GM21423 (cell line): ENCODE results near the gene PDAP1.
"Not testable (repeated sequence)": the region's sequence is repeated elsewhere in the genome, so short reads cannot be mapped to it uniquely, and the experiment has no call there.

Experiments
- ATAC-seq: cut with Tn5 transposase; IDR thresholded peaks from one replicate; pipeline ENCODE4 v1.9.1; 2021; ENCODE audit warnings: mild to moderate bottlenecking, moderate library complexity; ENCODE audit not compliant: unreplicated experiment

PDAP1 gene

DNA sequence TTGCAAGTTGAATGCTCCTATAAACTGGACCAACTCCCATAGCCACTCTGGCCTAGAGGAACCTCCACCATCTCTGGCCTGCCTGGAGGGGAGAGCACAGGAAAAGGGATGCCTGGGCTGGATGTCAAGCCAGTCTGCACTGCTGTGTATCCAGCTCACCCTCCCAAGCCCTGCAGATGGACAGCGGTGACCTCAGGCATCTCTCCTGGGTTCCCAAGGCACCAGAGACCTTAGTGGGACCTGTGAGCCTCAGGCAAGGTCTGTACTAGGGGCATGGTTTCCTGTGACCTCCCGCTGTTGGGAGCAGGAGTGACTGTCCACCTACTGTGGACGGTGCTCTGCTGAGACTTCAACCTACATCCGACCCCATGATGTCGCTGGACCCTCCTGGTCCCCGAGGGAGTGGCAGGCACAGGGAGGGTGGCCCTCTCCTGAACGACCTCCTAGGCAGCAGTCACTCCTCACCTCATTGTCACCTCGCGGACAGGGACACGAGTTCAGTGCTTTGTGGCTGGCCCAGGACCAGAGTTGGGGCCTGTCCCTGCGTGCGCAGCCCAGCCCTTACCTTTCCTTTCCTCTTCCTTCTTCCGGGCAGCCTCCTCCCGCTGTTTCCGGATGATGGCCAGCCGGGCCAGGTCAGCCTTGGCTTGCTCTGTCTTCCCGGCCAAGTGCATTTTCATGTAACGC lies 11.0 kb downstream of the PDAP1 start:
- no peak for ATAC-seq

DNA sequence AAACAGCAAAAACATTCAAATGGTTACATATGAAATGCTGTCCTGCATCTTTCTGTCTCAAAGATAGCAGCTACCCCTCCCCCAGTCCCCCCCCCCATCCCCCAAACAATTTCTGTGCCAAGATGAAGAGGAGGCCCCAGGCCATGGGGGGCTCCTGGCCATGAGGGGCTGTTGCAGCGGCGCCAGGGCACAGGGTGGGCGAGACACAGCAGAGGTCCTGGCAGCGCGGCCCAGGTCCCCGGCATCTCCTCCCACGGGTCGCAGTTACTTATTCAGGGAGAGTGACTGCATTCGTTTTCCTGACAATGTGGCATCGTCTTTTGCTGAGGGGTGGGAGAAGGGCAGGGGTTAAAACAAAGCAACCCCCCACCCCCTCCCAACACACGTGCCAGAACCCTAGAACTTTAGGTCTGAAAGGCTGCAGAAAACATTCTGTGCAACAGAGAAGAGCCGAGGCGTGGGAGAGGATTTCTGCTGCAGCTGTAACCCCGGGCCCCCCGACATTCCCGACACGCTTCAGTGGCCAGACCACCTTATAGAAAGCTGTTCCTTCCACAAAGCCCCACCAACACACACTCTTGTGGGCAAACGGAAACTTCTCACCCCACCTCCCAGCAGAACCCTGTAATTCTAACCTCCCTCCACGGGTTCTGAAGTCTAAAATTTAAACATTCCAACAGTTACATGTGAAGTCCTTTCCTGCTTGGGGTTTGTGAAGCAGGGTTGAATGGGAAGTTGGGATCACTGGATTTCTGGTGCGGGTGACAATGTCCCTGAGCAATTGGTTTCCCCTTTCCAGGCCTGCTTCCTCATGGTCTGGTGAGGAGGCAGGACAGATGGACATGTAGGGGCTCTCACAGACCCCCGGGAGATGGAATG lies 11.7 kb downstream of the PDAP1 start:
- no peak for ATAC-seq

DNA sequence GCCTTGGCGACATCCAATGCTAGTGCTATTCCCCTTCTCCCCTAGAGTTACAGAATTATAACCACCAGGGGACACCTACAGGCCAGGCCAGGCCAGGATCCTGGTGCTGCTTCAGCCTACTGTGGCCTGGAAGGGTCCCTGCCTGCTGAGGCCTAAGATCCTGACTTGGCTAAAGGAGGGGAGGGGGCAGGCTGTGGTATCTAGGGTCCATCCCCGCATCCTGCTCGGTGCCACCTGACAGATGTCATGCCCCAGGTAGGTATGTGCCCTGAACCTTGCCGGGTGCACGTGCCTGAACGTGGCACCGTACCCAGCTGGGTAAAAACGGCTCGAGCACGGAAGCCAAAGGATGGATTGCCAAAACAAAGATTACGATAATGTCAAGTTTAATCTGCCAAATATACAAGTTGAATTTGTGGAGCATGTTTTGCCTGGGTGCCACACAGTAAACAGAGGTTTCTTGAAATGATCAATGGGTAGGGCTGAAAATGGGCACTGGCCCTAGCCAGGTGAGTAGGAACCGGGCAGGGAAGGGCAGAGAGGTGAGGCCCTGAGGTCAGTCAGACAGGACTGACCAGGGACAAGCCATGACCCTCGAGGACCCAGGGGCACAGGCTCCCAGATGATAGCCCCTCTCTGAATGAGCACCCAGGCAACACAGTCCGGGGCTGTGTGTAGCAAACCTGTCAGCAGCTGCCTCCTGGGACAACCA lies 12.6 kb downstream of the PDAP1 start:
- ATAC-seq, result no peak

DNA sequence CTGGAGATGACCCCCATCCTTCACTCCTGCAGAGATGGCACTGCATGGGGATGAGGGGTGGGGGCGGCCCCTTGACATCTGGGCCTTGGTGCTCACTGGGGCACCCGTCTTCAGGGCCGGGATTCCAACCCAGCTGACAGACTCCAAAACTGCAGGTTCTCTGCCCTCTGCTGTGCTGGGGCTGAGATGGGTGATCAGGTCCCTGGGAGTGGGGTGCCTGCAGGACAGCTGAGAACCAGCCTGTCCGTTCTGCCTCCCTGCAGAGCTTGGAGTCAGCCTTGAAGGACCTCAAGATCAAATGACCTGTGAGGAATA lies 14.3 kb downstream of the PDAP1 start:
- no peak for ATAC-seq

DNA sequence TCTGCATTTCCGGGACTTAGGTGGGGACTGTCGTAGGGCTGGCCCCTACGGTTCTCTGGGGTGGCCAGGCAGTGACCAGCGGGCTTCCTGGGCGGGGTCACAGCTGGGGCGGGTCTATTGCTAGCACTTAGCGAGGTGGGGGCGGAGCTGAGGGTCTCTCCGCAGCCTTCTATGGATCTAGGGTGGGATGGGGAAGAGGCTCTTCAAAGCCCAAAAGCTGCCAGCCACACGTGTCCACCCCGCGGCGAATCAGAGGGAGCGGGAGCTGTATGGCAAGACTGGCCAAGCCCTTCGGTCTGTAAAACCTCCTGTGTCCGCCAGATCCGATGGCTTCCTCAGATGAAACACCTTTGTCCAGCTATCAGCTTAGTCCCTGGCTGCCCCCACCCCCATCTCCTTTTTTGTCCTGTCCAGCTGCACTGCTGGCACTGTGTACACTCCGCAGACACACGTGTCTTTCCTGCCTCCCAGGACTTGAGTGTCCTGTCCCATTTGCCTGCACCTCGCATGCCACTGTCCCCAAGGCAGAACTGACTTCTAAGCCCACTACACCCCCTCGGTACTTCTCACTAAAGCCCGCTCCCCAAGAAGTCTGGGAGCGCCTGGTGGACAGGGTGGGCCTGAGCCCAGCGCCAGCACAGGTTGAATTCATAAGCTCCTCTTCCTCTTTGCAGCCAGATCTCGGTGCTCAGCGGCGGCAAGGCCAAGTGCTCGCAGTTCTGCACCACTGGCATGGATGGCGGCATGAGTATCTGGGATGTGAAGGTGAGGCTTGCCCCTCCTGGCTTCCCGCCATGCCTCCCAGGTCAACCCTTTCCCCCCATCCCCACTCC lies 14.8 kb downstream of the PDAP1 start:
- ATAC-seq, result peak; percentile 21

DNA sequence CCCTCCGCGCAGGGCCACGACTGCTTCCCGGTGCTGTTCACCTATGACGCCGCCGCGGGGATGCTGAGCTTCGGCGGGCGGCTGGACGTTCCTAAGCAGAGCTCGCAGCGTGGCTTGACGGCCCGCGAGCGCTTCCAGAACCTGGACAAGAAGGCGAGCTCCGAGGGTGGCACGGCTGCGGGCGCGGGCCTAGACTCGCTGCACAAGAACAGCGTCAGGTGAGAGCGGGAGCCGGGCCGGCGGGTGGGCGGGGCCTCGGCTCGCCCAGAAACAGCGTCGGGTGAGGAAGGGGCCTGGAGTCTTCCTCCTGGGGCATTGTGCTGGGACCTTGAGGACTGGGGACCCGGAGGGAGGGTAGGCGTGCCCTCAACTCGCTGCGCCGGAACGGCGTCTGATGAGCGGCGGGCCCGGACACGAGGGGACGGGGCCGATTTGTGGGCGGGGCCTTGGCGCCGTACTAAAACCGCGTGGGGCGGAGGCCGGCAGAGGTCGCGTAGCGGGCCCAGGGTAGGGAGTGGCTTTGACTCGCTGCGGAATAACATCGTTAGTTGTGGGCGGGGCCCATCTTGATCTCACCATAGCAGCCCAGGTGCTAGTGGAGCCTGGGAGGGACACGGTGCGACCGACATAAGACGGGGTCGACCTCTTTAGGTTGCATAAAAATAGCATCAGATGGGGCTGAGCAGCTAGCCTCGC lies 15.6 kb downstream of the PDAP1 start:
- peak; percentile 47 for ATAC-seq

DNA sequence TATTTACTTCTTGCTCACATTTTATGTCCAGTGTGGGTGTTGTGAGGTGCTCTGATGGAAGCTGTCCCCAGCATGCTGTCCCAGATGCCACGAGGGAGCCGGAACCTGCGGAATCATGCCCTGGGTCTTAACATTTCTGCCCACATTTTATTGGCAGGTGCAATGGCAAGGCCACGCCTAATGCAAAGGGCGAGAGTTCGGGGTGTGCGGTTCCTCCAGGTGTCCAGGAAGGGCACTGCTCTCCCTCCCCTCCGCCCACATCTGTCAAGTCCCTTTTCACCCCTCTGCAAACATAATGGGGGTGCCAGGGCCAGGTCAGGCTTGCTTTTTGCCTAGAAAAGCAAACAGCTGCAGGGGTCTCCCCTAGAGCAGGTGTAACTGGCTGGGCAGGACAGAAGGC lies 16.4 kb downstream of the PDAP1 start:
- ATAC-seq, result no peak

DNA sequence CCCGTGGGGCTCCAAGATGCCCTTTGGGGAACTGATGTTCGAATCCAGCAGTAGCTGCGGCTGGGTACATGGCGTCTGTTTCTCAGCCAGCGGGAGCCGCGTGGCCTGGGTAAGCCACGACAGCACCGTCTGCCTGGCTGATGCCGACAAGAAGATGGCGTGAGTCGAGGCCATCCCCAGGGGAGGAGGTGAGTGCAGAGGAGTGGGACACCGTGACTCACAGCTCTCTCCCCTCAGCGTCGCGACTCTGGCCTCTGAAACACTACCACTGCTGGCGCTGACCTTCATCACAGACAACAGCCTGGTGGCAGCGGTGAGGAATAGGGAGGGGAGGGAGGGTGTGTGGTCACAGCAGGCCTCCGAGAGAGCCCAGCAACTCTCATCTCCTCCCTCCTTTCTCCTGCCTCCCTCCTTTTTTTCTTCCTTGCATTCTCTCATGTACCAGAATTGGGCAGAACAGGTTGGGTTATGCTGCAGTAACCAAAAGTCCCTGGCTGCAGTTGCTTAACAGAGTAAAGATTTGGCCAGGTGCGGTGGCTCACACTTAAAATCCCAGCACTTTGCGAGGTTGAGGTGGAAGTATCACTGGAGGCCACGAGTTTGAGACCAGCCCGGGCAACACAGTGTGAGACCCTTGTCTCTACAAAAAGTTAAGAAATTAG lies 17.3 kb downstream of the PDAP1 start:
- no peak for ATAC-seq

DNA sequence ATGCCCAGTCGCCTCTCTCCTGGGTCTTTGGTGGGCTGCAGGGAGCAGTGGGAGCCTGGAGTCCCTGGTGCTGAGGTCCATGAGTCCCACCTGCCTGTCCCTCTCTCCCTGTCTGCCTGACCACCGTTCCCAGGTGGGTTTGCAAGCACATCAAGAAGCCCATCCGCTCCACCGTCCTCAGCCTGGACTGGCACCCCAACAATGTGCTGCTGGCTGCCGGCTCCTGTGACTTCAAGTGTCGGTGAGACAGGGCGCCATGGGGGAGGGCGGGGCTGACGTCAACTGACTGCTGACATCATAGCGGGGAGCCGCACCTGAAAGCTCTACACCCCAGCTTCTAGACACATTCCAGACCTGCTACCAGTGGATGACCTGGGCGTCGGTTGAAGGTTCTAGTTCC lies 18.6 kb downstream of the PDAP1 start:
- ATAC-seq, result no peak

DNA sequence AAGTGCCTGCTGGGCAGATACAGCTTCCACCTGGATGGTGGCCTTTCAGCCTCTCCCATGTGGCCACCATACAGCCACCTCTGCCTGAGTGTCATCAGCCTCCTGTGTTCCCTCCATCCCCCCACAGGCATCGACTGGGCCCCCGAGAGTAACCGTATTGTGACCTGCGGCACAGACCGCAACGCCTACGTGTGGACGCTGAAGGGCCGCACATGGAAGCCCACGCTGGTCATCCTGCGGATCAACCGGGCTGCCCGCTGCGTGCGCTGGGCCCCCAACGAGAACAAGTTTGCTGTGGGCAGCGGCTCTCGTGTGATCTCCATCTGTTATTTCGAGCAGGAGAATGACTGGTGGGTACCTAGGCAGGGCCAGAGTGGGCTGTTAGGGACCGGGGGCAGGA lies 20.5 kb downstream of the PDAP1 start:
- ATAC-seq, result no peak

DNA sequence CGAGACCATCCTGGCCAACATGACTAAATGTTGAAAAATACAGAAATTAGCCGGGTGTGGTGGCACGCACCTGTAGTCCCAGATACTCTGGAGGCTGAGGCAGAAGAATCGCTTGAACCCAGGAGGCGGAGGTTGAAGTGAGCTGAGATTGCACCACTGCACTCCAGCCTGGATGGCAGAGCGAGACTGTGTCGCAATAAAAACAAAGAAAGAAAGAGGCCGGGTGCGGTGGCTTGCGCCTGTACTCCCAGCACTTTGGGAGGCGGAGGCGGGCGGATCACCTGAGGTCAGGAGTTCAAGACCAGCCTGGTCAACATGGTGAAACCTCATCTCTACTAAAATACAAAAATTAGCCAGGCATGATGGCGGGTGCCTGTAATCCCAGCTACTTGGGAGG lies 21.2 kb downstream of the PDAP1 start:
- ATAC-seq, result not testable (repeated sequence)

DNA sequence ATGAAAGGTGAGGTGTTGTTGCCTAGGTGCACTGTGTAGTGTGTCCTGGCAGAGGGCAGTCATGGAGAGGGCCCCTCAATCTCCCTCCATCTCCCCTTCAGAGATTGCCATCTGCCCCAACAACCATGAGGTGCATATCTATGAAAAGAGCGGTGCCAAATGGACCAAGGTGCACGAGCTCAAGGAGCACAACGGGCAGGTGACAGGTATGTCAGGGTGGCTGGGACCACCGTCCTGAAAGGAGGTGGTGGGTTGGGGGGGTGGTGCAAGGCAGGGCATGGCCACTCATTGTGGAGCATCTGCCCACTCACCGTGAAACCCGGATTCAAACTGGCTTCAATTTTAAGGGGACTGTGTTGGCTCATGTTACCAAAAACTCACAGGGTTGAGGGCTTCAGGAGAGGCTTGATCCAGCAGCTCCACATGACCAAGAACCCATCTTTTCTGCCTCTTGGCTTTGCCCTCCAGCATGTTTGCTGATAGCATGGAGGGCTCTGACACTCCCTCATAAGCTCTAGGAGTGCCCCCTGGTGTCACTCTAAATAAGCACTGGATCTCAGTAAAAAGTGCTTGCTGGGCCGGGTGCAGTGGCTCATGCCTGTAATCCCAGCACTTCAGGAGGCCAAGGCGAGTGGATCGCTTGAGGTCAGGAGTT lies 21.7 kb downstream of the PDAP1 start:
- no peak for ATAC-seq

DNA sequence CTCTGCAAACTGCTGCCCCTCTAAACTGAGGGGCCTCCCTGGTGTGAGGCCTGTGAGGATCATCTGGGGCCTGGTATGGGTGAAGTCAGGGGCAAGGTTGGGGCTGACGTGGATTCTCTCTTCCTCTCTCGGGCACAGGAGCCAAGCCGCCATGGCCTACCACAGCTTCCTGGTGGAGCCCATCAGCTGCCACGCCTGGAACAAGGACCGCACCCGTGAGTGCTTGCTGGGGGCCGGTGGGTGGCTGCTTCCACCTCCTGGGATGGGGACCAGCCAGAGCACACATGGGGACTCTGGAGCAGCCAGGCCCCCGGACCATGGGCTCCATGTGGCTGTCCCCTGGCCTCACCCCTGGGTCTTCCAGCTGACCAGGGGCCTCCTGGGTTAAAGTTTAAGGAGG lies 22.8 kb downstream of the PDAP1 start:
- no peak for ATAC-seq

DNA sequence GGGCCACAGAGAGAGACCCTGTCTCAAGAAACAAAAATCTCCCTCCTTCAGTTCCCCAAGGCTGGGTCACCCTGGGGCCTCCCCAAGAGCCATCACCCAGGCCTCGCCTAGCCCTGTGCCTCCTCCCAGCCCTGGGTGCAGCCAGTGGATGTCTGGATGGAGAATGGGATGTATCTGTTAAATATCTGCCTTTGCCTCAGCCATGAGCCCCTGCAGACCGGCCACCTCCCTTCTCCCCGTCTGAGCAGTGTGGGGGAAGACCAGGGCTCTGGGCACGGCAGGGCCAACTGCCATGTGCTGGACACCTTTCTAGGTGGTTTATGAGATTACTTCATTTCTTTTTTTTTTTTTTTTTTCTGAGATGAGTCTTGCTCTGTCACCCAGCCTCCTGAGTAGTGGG lies 23.9 kb downstream of the PDAP1 start:
- no peak for ATAC-seq

DNA sequence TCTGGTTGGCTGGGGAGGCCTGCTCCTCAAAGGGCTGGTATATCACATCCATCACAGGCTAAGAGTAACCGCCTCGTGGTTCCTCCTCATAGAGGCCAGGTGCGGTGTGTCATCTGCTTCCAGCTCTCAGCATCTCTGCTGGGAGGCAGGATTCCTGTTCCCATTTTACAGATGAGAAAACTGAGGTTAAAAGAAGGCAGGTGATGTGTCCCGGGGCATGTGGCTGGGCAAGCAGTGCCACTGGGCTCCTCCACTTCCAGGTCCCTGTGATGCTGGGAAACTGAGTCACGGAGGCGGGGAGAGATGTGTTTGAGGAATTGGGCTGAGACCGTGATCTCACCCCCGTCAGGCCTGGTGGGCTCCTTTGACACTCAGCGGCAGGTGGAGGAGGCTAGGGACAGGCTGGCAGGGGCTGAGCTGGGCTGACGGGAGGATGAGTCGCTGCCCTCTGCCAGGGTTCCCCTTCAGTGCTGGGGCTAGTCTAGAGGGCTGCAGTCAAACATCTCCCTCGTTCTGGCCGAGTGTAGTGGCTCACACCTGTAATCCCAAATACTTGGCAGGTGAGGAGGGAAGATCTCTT lies 24.5 kb downstream of the PDAP1 start:
- no peak for ATAC-seq

DNA sequence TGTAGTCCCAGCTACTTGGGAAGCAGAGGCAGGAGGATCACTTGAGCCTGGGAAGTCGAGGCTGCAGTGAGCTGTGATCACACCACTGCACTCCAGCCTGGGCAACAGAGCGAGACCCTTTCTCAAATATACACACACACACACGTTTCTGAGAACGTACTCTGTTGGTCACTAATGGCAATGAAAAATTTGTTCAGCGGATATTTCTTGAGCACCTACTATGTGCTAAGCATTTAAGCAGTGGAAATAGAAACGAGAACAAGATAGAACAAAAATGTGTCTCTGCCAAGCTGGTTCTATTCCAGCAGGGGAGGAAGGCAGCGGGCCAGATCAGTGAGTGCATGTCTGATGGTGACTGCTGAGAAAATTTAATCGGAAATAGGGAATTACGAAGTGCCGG lies 25.2 kb downstream of the PDAP1 start:
- no peak for ATAC-seq

DNA sequence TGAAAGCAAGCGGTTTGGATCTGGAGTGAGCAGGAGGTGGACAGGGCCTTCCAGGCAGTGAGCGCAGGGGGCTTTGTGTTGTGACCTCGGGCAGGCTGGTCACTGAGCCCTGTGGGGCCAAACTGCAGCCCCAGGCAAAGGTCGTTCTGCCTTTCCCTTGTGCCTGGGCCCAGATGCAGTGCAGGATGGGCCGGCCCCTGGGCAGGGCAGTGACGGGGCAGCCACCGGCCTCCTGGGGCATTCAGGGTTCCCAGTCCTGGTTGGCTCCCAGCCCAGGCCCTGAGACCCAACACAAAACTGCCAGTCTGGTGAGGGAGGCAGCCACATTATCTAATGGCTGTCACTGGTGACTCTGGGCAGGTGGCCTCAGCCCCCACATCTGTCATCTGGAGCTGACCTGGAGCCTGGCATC lies 26.7 kb downstream of the PDAP1 start:
- ATAC-seq, result no peak

DNA sequence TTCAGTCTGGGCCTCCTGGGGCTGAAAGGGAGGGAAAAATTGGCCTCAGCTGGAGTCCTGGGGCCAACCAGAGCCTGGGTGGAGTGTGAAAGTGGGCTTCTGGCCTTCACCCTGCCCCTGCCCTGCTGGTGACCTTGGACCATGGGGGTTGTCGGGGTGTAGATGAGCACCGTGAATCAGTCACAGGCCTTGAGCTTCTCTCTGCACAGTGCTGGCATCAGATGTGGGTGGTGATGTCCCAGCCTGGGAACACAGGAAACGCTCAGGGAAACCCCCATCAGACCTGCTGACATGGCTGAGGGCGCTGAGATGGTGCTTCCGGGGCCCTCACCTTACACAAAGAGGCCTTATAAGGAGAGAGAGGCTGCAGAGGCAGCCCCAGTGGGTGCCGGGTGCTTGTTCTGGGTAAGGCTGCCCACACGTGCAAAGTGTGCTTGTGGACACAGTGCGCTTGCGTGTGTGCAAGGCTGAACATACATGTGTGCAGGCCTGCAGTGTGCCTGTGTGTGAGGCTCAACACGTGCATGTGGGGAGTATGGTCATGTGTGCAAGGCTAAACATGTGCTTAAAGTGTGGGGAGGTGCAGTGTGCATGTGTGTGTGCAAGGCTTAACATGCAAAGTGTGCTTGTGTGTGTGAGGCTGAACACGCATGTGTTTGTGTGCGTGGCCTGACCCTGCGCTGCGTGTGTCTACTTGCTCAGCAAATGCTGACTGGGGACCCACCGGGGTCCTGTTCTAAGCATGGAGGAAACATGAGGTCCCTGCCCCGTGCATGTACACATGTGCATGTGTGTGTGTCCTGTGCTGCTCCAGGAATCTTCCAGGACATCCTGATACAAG lies 27.4 kb downstream of the PDAP1 start:
- peak; percentile 76 for ATAC-seq
